Measurements from ENCODE around the gene PDGFC. TPM values are rescaled to one million over a fixed set of nuclear protein-coding genes. Genes with fewer than 3 reads are reported as not detected.

PDGFC gene
- total RNA-seq, 1 donor from 2014 or later, result 82.5 TPM

DNA sequence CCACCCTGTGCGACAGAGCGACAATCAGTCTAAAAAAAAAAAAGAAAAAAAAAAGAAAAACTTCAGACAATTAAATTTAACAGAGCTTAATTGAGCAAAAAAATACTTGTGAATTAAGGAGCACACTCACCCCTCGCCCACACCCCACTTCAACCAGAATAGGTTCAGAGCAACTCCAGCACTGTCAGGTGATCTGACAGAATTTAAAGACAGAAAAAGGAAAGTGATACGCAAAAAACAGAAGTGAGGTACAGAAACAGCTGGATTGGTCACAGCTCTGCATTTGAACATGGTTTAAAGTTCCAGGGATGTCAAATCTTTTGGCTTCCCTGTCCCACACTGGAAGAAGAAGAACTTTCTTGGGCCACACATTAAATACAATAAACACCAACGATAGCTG lies 174.4 kb downstream of the PDGFC start:
- TF ChIP-seq CTCF (IDR thresholded peaks at IDR 0.05; ENCODE audit: insufficient read depth, low read length, poor library complexity, severe bottlenecking), result no peak
- no peaks in the 10 kb centered on the region for H3K36me3 ChIP-seq (ENCODE audit: control insufficient read depth, insufficient read depth, low read length)
- no peaks in the 10 kb centered on the region for H3K27me3 ChIP-seq (ENCODE audit: control insufficient read depth, insufficient read depth, low read length)
- no peak overlapping the region for H3K4me3 ChIP-seq (ENCODE audit: low read depth, low read length)
- DNase-seq (ENCODE audit: low read depth), result no peak

DNA sequence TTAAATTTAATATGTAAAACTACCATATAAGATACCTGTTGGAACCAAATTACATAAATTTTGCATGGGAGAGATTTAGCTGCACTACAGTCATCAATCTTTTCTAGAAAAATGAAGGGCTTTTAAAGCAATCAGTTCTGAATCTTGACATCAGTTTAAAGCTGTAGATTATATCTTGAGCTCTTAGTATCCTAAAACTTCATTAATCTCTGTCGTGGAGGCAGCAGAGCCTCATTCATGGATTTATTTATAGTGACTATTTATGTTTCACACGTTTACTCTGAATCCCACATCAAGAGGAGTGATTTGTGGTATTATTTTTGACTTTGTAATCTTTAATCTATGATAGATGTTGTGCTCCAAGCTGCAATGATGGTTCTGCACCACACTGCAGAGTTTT lies 175.9 kb downstream of the PDGFC start:
- no peaks in the 10 kb centered on the region for H3K27me3 ChIP-seq (ENCODE audit: control insufficient read depth, insufficient read depth, low read length)
- TF ChIP-seq CTCF (IDR thresholded peaks at IDR 0.05; ENCODE audit: insufficient read depth, low read length, poor library complexity, severe bottlenecking), result no peak

GRCh38 chr4:156794863-156795262 lies 176.7 kb downstream of the PDGFC start:
- DNase-seq (ENCODE audit: low read depth), result no peak
- Histone ChIP-seq H3K27me3 (ENCODE audit: control insufficient read depth, insufficient read depth, low read length) (no peaks in the 10 kb centered on the region), H3K36me3 (ENCODE audit: control insufficient read depth, insufficient read depth, low read length) (no peaks in the 10 kb centered on the region), H3K4me3 (ENCODE audit: low read depth, low read length) (no peak overlapping the region)
- no peak for TF ChIP-seq CTCF (IDR thresholded peaks at IDR 0.05; ENCODE audit: insufficient read depth, low read length, poor library complexity, severe bottlenecking)

More for the DNA sequence above, 175.9 kb downstream of the PDGFC start:
- Histone ChIP-seq H3K4me3 (ENCODE audit: low read depth, low read length) (no peak overlapping the region), H3K36me3 (ENCODE audit: control insufficient read depth, insufficient read depth, low read length) (no peaks in the 10 kb centered on the region)
- no peak for DNase-seq (ENCODE audit: low read depth)

- H3K27me3 ChIP-seq (ENCODE audit: control insufficient read depth, insufficient read depth, low read length), result no peaks in the 10 kb centered on the region
- no peak for TF ChIP-seq CTCF (IDR thresholded peaks at IDR 0.05; ENCODE audit: insufficient read depth, low read length, poor library complexity, severe bottlenecking)
- no peaks in the 10 kb centered on the region for H3K36me3 ChIP-seq (ENCODE audit: control insufficient read depth, insufficient read depth, low read length)
- no peak overlapping the region for H3K4me3 ChIP-seq (ENCODE audit: low read depth, low read length)
- DNase-seq (ENCODE audit: low read depth), result no peak
These were observed 179.0 kb downstream of the PDGFC start for GRCh38 chr4:156792462-156793085.

GRCh38 chr4:156790866-156791265 lies 180.7 kb downstream of the PDGFC start:
- no peaks in the 10 kb centered on the region for H3K36me3 ChIP-seq (ENCODE audit: control insufficient read depth, insufficient read depth, low read length)
- no peaks in the 10 kb centered on the region for H3K27me3 ChIP-seq (ENCODE audit: control insufficient read depth, insufficient read depth, low read length)
- no peak for TF ChIP-seq CTCF (IDR thresholded peaks at IDR 0.05; ENCODE audit: insufficient read depth, low read length, poor library complexity, severe bottlenecking)
- H3K4me3 ChIP-seq (ENCODE audit: low read depth, low read length), result no peak overlapping the region
- peak; percentile 52 for DNase-seq (ENCODE audit: low read depth)

DNA sequence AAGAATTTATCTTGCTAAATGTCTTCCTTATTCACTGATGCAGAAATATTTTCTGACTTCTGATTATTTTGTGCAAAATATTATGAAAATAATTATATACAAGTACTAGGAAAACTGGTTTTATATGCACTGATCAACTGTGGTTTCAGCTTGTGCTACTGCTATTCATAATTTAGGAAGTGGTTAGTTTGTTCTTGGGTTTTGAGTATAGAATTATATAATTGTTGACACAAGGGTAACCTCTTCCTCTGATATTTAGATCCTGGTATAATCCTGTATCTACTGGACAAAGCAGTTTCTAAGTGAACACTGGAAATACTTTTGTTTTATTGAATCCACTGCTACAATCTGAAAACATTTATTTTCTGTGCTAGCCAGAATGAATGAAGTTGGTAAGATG lies 182.8 kb downstream of the PDGFC start:
- DNase-seq (ENCODE audit: low read depth), result no peak
- no peak for TF ChIP-seq CTCF (IDR thresholded peaks at IDR 0.05; ENCODE audit: insufficient read depth, low read length, poor library complexity, severe bottlenecking)
- H3K4me3 ChIP-seq (ENCODE audit: low read depth, low read length), result no peak overlapping the region
- H3K36me3 ChIP-seq (ENCODE audit: control insufficient read depth, insufficient read depth, low read length), result no peaks in the 10 kb centered on the region
- no peaks in the 10 kb centered on the region for H3K27me3 ChIP-seq (ENCODE audit: control insufficient read depth, insufficient read depth, low read length)
